ENCODE results near the gene MBD3L4. TPM values are rescaled to one million over a fixed set of nuclear protein-coding genes. Genes with fewer than 3 reads are reported as not detected.
"Not testable (repeated sequence)": the region's sequence is repeated elsewhere in the genome, so short reads cannot be mapped to it uniquely, and the experiment has no call there.

MBD3L4 gene
- not detected for total RNA-seq

DNA sequence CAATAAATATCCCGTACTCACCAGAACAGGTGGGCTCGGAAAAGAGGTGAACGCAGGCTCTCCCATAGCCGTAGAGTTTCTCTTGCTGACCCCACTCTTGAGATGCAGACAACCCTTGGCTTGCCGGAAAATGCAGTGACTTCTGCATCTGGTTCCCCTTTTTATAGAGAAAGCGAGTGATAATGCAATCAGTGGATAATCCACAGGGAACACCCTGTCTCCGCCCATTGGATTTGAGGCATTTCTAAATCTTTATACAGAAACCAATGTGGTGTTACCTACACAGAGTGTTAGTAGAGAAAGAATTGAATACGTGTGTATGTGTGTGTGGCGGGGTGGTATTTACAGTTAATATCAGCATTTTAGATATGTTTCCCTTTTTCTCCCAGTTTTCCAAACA is at the start of gene MBD3L4:
TSS of gene MBD3L4 (minus strand) at position 101 of the 400 bp plus-strand sequence. CDS start at position 66, 35 bp downstream.
- H3K36me3 ChIP-seq (ENCODE audit: control insufficient read depth in 3 of 3, insufficient read depth in 3 of 3, low read length in 3 of 3); H3K4me1 ChIP-seq (ENCODE audit: control insufficient read depth in 3 of 3, insufficient read depth in 3 of 3, low read length in 3 of 3); H3K27me3 ChIP-seq (ENCODE audit: control insufficient read depth in 3 of 3, insufficient read depth in 3 of 3, low read length in 3 of 3); H3K4me3 ChIP-seq (ENCODE audit: low read length in 3 of 3); H3K9ac ChIP-seq (ENCODE audit: low read depth in 1 of 3, low read length in 3 of 3); H3K27ac ChIP-seq (ENCODE audit: low read depth, low read length); H3K9me3 ChIP-seq (ENCODE audit: control insufficient read depth in 3 of 3, low read length in 3 of 3): not testable (repeated sequence)

DNA sequence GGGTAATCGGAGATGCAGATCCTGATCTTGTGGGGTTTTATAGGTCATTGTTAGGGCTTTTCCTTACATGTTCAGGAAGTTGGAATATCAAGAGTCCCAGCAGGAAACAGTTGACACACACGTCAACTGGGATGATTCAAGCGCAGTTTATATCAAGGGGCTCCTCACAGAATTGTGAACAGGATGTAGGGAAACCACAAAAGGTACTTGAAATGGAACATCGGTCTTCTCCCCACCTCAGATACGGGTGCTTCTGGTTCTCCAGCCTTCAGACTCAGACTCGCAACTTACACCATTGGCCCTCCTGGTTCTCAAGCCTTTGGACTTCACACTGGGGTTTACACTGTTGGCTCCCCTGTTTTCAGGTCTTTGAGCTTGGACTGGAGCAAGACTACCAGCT is 49.0 kb upstream of the MBD3L4 start:
- Histone ChIP-seq H3K27ac (ENCODE audit: low read depth, low read length) (no peak overlapping the region), H3K4me1 (ENCODE audit: control insufficient read depth in 3 of 3, insufficient read depth in 3 of 3, low read length in 3 of 3) (no peaks in the 10 kb centered on the region), H3K36me3 (ENCODE audit: control insufficient read depth in 3 of 3, insufficient read depth in 3 of 3, low read length in 3 of 3) (peaks cover 29 to 33% (median 30%) of the 10 kb centered on the region in 3 donors), H3K9me3 (ENCODE audit: control insufficient read depth in 3 of 3, low read length in 3 of 3) (peaks cover 23 to 27% (median 26%) of the 10 kb centered on the region in 3 donors), H3K4me3 (ENCODE audit: low read length in 3 of 3) (peak overlapping the region in 2 of 3 donors; percentile 1 to 20), H3K9ac (ENCODE audit: low read depth in 1 of 3, low read length in 3 of 3) (no peak overlapping the region), H3K27me3 (ENCODE audit: control insufficient read depth in 3 of 3, insufficient read depth in 3 of 3, low read length in 3 of 3) (no peaks in the 10 kb centered on the region)

DNA sequence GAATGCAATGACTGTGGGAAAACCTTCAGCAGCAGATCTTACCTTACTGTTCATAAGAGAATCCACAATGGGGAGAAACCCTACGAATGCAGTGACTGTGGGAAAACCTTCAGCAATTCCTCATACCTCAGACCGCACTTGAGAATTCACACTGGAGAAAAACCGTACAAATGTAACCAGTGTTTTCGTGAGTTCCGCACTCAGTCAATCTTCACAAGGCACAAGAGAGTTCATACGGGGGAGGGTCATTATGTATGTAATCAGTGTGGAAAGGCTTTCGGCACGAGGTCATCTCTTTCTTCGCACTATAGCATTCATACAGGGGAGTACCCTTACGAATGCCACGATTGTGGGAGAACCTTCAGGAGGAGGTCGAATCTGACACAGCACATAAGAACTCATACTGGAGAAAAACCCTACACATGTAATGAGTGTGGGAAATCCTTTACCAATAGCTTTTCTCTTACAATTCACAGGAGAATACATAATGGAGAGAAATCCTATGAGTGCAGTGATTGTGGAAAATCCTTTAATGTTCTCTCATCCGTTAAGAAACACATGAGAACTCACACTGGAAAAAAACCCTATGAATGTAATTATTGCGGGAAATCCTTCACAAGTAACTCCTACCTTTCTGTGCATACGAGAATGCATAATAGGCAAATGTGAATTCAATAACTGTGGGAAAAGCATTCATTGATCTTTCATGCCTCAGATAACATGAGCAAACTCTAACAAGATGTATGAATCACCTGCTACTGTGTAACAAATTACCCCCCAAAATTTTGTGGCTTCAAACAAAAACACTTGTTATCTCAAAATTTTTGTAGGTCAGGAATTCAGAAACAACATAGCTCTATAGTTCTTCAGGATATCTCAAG is 43.3 kb upstream of the MBD3L4 start:
- peaks cover 68 to 69% (median 68%) of the 10 kb centered on the region in 3 donors for H3K36me3 ChIP-seq (ENCODE audit: control insufficient read depth in 3 of 3, insufficient read depth in 3 of 3, low read length in 3 of 3)
- peak overlapping the region in 1 of 3 donors; percentile 40 for H3K4me3 ChIP-seq (ENCODE audit: low read length in 3 of 3)

DNA sequence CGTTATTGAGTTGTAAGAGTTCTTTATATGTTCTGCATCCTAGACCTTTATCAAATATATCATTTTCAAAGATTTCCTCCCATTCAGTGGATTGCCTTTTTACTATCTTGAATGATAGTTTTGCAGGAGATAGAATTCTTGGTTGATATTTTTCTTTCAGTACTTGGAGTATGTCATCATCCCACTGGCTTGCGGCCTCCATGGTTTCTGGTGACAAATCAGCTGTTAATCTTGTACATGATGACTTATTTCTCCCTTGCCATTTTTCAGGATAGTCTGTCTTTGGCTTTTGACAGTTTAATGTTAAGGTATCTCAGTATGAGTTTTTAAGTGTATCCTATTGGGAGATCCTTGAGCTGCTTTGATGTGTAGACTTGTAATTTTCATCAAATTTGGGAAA is 38.0 kb upstream of the MBD3L4 start:
- Histone ChIP-seq H3K36me3 (ENCODE audit: control insufficient read depth in 3 of 3, insufficient read depth in 3 of 3, low read length in 3 of 3) (peaks cover 80 to 94% (median 87%) of the 10 kb centered on the region in 3 donors), H3K27me3 (ENCODE audit: control insufficient read depth in 3 of 3, insufficient read depth in 3 of 3, low read length in 3 of 3) (no peaks in the 10 kb centered on the region), H3K4me3 (ENCODE audit: low read length in 3 of 3) (no peak overlapping the region), H3K9ac (ENCODE audit: low read depth in 1 of 3, low read length in 3 of 3) (no peak overlapping the region), H3K27ac (ENCODE audit: low read depth, low read length) (no peak overlapping the region), H3K9me3 (ENCODE audit: control insufficient read depth in 3 of 3, low read length in 3 of 3) (peaks cover 23 to 53% (median 35%) of the 10 kb centered on the region in 3 donors), H3K4me1 (ENCODE audit: control insufficient read depth in 3 of 3, insufficient read depth in 3 of 3, low read length in 3 of 3) (no peaks in the 10 kb centered on the region)

More for the DNA sequence above, 43.3 kb upstream of the MBD3L4 start:
- peaks cover 43 to 66% (median 49%) of the 10 kb centered on the region in 3 donors for H3K9me3 ChIP-seq (ENCODE audit: control insufficient read depth in 3 of 3, low read length in 3 of 3)
- no peaks in the 10 kb centered on the region for H3K27me3 ChIP-seq (ENCODE audit: control insufficient read depth in 3 of 3, insufficient read depth in 3 of 3, low read length in 3 of 3)
- no peaks in the 10 kb centered on the region for H3K4me1 ChIP-seq (ENCODE audit: control insufficient read depth in 3 of 3, insufficient read depth in 3 of 3, low read length in 3 of 3)
- no peak overlapping the region for H3K9ac ChIP-seq (ENCODE audit: low read depth in 1 of 3, low read length in 3 of 3)
- H3K27ac ChIP-seq (ENCODE audit: low read depth, low read length), result no peak overlapping the region

DNA sequence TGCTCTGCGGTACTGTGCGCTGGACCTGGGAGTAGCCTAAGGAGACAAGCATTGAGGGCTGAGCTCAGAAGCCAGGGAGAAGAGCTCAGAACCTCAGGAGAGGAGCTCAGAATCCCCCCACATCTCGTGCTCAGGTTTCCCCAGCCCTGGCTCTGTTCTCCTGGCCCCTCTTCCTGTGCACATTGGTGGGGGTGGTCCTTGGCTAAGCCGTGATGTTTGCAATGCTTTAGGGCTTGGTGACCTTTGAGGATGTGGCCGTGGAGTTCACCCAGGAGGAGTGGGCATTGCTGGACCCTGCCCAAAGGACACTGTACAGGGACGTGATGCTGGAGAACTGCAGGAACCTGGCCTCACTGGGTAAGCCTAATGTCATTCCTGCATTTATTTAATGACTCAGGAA is 36.2 kb upstream of the MBD3L4 start:
- H3K27me3 ChIP-seq (ENCODE audit: control insufficient read depth in 3 of 3, insufficient read depth in 3 of 3, low read length in 3 of 3), result no peaks in the 10 kb centered on the region
- H3K9me3 ChIP-seq (ENCODE audit: control insufficient read depth in 3 of 3, low read length in 3 of 3), result peaks cover 11 to 36% (median 22%) of the 10 kb centered on the region in 3 donors
- no peaks in the 10 kb centered on the region for H3K4me1 ChIP-seq (ENCODE audit: control insufficient read depth in 3 of 3, insufficient read depth in 3 of 3, low read length in 3 of 3)
- no peak overlapping the region for H3K9ac ChIP-seq (ENCODE audit: low read depth in 1 of 3, low read length in 3 of 3)
- no peak overlapping the region for H3K4me3 ChIP-seq (ENCODE audit: low read length in 3 of 3)
- peaks cover 74 to 85% (median 79%) of the 10 kb centered on the region in 3 donors for H3K36me3 ChIP-seq (ENCODE audit: control insufficient read depth in 3 of 3, insufficient read depth in 3 of 3, low read length in 3 of 3)
- no peak overlapping the region for H3K27ac ChIP-seq (ENCODE audit: low read depth, low read length)

DNA sequence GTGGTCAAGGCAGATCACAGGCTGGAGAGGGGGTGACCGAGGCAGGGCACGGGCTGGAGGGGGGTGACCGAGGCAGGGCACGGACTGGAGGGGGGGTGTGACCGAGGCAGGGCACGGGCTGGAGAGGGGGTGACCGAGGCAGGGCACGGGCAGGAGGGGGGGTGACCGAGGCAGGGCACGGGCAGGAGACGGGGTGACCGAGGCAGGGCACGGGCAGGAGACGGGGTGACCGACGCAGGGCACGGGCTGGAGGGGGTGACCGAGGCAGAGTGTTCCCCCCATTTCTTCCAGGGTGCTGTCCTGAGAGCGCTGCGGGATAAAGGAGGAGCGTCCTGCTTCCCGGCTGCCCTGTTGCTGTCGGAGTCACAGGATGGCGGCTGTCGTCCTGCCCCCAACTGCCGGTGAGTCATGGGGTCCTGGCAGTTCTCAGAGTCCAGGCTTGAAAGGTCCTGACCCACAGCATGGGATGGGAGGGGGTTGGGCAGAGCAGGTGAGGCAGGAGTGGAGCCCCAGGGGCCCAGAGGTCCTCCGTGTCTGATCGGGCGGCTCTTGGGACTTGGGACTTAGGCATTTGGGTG is 34.8 kb upstream of the MBD3L4 start:
- H3K9me3 ChIP-seq (ENCODE audit: control insufficient read depth in 3 of 3, low read length in 3 of 3), result peaks cover 5 to 24% (median 11%) of the 10 kb centered on the region in 3 donors
- peaks cover 63 to 75% (median 71%) of the 10 kb centered on the region in 3 donors for H3K36me3 ChIP-seq (ENCODE audit: control insufficient read depth in 3 of 3, insufficient read depth in 3 of 3, low read length in 3 of 3)
- H3K9ac ChIP-seq (ENCODE audit: low read depth in 1 of 3, low read length in 3 of 3), result no peak overlapping the region
- H3K27ac ChIP-seq (ENCODE audit: low read depth, low read length), result no peak overlapping the region
- H3K27me3 ChIP-seq (ENCODE audit: control insufficient read depth in 3 of 3, insufficient read depth in 3 of 3, low read length in 3 of 3), result no peaks in the 10 kb centered on the region
- peaks cover 4 to 9% (median 7%) of the 10 kb centered on the region in 3 donors for H3K4me1 ChIP-seq (ENCODE audit: control insufficient read depth in 3 of 3, insufficient read depth in 3 of 3, low read length in 3 of 3)
- H3K4me3 ChIP-seq (ENCODE audit: low read length in 3 of 3), result no peak overlapping the region

DNA sequence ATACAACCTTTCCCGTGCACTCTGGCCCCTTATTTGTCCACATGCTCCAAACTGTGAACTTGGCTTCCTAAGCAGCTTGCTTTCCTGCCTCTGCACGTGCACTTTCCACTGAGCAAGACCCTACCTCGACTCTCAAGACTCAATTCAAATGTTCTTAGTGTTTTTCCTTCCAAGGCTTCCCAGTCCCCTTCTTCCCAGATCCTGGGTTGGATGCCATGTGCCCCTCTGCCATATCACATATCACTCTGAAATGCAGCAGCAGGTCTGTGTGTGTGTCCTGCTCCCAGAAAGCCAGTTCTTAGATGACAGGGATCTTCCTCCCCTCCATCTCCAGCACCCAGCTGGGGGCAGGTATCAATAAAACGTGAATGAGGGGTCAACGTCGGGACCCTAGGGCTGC is 32.6 kb upstream of the MBD3L4 start:
- Histone ChIP-seq H3K9me3 (ENCODE audit: control insufficient read depth in 3 of 3, low read length in 3 of 3) (peaks cover 2 to 10% (median 3%) of the 10 kb centered on the region in 3 donors), H3K36me3 (ENCODE audit: control insufficient read depth in 3 of 3, insufficient read depth in 3 of 3, low read length in 3 of 3) (peaks cover 48 to 54% (median 54%) of the 10 kb centered on the region in 3 donors), H3K9ac (ENCODE audit: low read depth in 1 of 3, low read length in 3 of 3) (no peak overlapping the region), H3K27ac (ENCODE audit: low read depth, low read length) (no peak overlapping the region), H3K4me3 (ENCODE audit: low read length in 3 of 3) (no peak overlapping the region), H3K4me1 (ENCODE audit: control insufficient read depth in 3 of 3, insufficient read depth in 3 of 3, low read length in 3 of 3) (peaks cover 4 to 14% (median 7%) of the 10 kb centered on the region in 3 donors), H3K27me3 (ENCODE audit: control insufficient read depth in 3 of 3, insufficient read depth in 3 of 3, low read length in 3 of 3) (no peaks in the 10 kb centered on the region)

DNA sequence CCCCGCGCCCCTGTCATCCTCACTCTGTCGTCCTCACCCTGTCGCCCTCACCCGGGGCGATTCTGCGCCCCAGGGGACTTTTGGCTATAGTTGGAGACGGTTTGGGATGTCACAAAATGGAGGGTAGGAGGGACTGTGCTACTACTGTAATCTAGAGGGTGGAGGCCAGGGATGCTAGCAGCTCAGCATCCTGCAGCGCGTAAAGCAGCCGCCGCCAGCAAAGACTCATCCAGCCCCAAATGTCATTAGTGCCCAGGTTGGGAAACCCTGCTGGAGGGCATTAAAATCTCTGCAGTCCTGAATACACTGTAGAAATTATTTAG is 29.9 kb upstream of the MBD3L4 start:
- Histone ChIP-seq H3K4me1 (ENCODE audit: control insufficient read depth in 3 of 3, insufficient read depth in 3 of 3, low read length in 3 of 3) (peaks cover 4 to 14% (median 7%) of the 10 kb centered on the region in 3 donors), H3K27me3 (ENCODE audit: control insufficient read depth in 3 of 3, insufficient read depth in 3 of 3, low read length in 3 of 3) (no peaks in the 10 kb centered on the region), H3K9ac (ENCODE audit: low read depth in 1 of 3, low read length in 3 of 3) (peak overlapping the region; percentile 87 to 93 (median 87)), H3K9me3 (ENCODE audit: control insufficient read depth in 3 of 3, low read length in 3 of 3) (no peaks in the 10 kb centered on the region), H3K27ac (ENCODE audit: low read depth, low read length) (peak overlapping the region; percentile 67), H3K36me3 (ENCODE audit: control insufficient read depth in 3 of 3, insufficient read depth in 3 of 3, low read length in 3 of 3) (peaks cover 21 to 27% (median 27%) of the 10 kb centered on the region in 3 donors), H3K4me3 (ENCODE audit: low read length in 3 of 3) (peak overlapping the region; percentile 95 to 97 (median 96))

DNA sequence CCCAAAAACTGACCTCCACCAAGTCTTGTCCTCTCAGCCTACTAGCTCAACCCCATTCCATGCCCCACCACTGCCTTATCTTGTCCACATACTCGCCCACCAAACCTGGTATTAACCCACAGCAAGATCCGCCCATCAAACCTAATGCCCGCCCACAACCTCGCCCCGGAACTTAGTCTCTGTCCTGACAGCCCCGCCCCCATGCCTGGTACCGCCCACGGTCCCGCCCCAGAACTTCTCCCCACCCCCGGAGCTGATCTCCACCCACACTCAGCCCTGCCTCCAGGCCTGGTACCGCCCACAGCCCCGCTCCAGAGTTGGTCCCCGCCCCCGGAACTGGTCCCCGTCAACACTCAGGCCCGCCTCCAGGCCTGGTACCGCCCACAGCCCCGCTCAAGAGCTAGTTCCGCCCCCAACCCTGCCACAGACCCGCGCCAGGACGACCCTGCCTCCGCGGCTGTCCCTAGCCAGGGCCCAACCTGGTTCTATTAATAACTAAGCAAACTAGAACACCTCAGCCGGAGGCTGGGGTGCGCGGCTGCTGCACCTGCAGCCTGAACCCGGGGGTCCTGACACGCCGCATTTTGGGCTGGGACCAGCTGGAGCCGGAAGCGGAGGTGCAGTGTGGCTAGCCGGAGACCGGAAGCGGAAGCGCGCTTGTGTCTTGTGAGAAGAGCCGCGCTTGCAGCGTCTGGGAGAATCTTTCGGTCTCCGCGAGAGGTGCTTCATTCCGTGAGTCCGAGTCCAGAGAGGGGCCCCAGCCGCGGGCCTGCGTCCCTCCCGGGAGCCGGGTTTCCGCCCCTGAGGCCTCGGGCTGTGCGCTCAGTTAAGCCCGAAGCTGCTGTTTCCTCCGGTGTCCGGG is 29.3 kb upstream of the MBD3L4 start, which contains the start of gene ZNF557:
TSS of gene ZNF557 (plus strand) at position 662 of the 862 bp plus-strand sequence. CDS start 5,372 bp downstream, outside the sequence.
- peaks cover 4 to 14% (median 7%) of the 10 kb centered on the region in 3 donors for H3K4me1 ChIP-seq (ENCODE audit: control insufficient read depth in 3 of 3, insufficient read depth in 3 of 3, low read length in 3 of 3)
- peak within 1 kb of the TSS; percentile 95 to 97 (median 96) for H3K4me3 ChIP-seq (ENCODE audit: low read length in 3 of 3)
- peak within 1 kb of the TSS; percentile 67 for H3K27ac ChIP-seq (ENCODE audit: low read depth, low read length)
- no peaks in the 10 kb centered on the region for H3K27me3 ChIP-seq (ENCODE audit: control insufficient read depth in 3 of 3, insufficient read depth in 3 of 3, low read length in 3 of 3)
- peaks cover 20 to 24% (median 21%) of the 10 kb centered on the region in 3 donors for H3K36me3 ChIP-seq (ENCODE audit: control insufficient read depth in 3 of 3, insufficient read depth in 3 of 3, low read length in 3 of 3)
- H3K9me3 ChIP-seq (ENCODE audit: control insufficient read depth in 3 of 3, low read length in 3 of 3), result no peaks in the 10 kb centered on the region
- peak within 1 kb of the TSS; percentile 87 to 93 (median 87) for H3K9ac ChIP-seq (ENCODE audit: low read depth in 1 of 3, low read length in 3 of 3)
